HepG2 (cell line): Measurements from ENCODE around the gene ABI2. TPM values are rescaled to one million over a fixed set of nuclear protein-coding genes. Genes with fewer than 3 reads are reported as not detected.

Experiments used
- ATAC-seq: fragments of 200-7000 bp; cut with Tn5 transposase; 3 replicates; pipeline ENCODE4 v1.9.1; 2020; ENCODE audit warnings: mild to moderate bottlenecking, moderate library complexity
- BruUV-seq: library from RNA; stranded (reverse); fragments of 400-500 nt; replicated peaks from 2 replicates; lab custom pipeline; 2021; lab: Mats Ljungman, UMichigan
- CTCF ChIA-PET: fragments of 300-600 bp; formaldehyde crosslinking; extraction: SDS; loops from one replicate; lab custom pipeline; 2021; ENCODE audit warnings: low total read pairs, inconsistent platforms, low intra/inter-chr PET ratio; lab: Yijun Ruan, JAX
- POLR2A ChIA-PET: fragments of 350-600 bp; sonication (Branson Sonifier 250); formaldehyde crosslinking; loops from one replicate; lab custom pipeline; 2020; ENCODE audit warnings: antibody characterized with exemption, inconsistent platforms; lab: Yijun Ruan, JAX
- DNase-seq: peaks from one replicate; pipeline ENCODE4 v3.0.0-alpha.2; 2015; ENCODE audit warnings: low spot score
- FAIRE-seq: peaks from 3 replicates; lab custom pipeline; 2011; peaks lifted over from hg19 to GRCh38; lab: Jason Lieb, UNC
- H2AFZ ChIP-seq: one replicate; pipeline ENCODE4 v1.6.1; 2011; ENCODE audit warnings: low read length, inconsistent platforms
- H3K27ac ChIP-seq: fragments of 300-600 bp; 3 replicates; pipeline ENCODE4 v1.8.0; 2011; ENCODE audit warnings: mixed run types, mild to moderate bottlenecking, mixed read lengths, low read length, inconsistent platforms; ENCODE audit not compliant: insufficient read depth; ENCODE audit errors: extremely low read length
- H3K27me3 ChIP-seq, 2 experiments: fragments of 200-600 bp in 1 of 2; 2 replicates in 1 of 2; 3 replicates in 1 of 2; pipeline versions ENCODE4 v1.6.0 to v1.8.0; 2011; ENCODE audit warnings: low read length in 2 of 2, mild to moderate bottlenecking in 2 of 2, moderate library complexity in 2 of 2, inconsistent platforms in 1 of 2; ENCODE audit not compliant: insufficient read depth in 2 of 2, control insufficient read depth in 1 of 2
- H3K36me3 ChIP-seq, 2 experiments: fragments of 200-600 bp in 1 of 2; replicated peaks in 1 of 2; 2 replicates in 1 of 2; 3 replicates in 1 of 2; pipeline versions ENCODE4 v1.5.1 to v1.8.0; 2011; ENCODE audit warnings: low read length in 2 of 2, inconsistent platforms in 1 of 2; ENCODE audit not compliant: insufficient read depth in 2 of 2, control insufficient read depth in 1 of 2
- H3K4me1 ChIP-seq: 2 replicates; pipeline ENCODE4 v1.5.1; 2012; ENCODE audit warnings: low read length, inconsistent platforms; ENCODE audit not compliant: insufficient read depth
- H3K4me2 ChIP-seq: 2 replicates; pipeline ENCODE4 v1.6.0; 2011; ENCODE audit warnings: low read depth, low read length, inconsistent platforms
- H3K4me3 ChIP-seq, 3 experiments: fragments of 200-600 bp in 1 of 3; sonication (generic), shearing (Covaris generic) in 1 of 3; replicated peaks in 1 of 3; 2 replicates each; pipeline ENCODE4 v1.5.1; 2011 to 2016; ENCODE audit warnings: low read length in 3 of 3, inconsistent platforms in 2 of 3, low read depth in 2 of 3, mild to moderate bottlenecking in 2 of 3, control low read depth in 1 of 3, mixed read lengths in 1 of 3; ENCODE audit not compliant: insufficient read depth in 1 of 3
- H3K79me2 ChIP-seq: one replicate; pipeline ENCODE4 v1.6.1; 2011; ENCODE audit warnings: low read length, inconsistent platforms; ENCODE audit not compliant: insufficient read depth
- H3K9ac ChIP-seq: 2 replicates; pipeline ENCODE4 v1.6.0; 2011; ENCODE audit warnings: mild to moderate bottlenecking, low read depth, low read length, inconsistent platforms; ENCODE audit not compliant: insufficient read depth
- H3K9me3 ChIP-seq: 2 replicates; pipeline ENCODE4 v1.5.1; 2012; ENCODE audit warnings: mild to moderate bottlenecking, low read length
- H4K20me1 ChIP-seq: 2 replicates; pipeline ENCODE4 v1.6.0; 2011; ENCODE audit warnings: inconsistent platforms, mild to moderate bottlenecking, low read length, moderate library complexity; ENCODE audit not compliant: insufficient read depth
- ARNT ChIP-seq: fragments of 450-650 bp; IDR thresholded peaks from 2 replicates; pipeline ENCODE4 v1.6.1; 2017
- CC2D1A ChIP-seq: sonication (generic); formaldehyde crosslinking; IDR thresholded peaks from 2 replicates; pipeline ENCODE4 v1.8.1; 2023; ENCODE audit warnings: mild to moderate bottlenecking, missing genetic modification reagents
- FOXP1 ChIP-seq, 2 experiments: fragments of 450-650 bp in 1 of 2; IDR thresholded peaks; 2 replicates each; pipeline ENCODE4 v1.6.1; 2017 to 2018; ENCODE audit warnings: antibody characterized with exemption in 1 of 2
- HHEX ChIP-seq: IDR thresholded peaks from 2 replicates; pipeline ENCODE4 v1.6.1; 2016; ENCODE audit warnings: control low read depth
- JARID2 ChIP-seq: sonication (generic); formaldehyde crosslinking; IDR thresholded peaks from 2 replicates; pipeline ENCODE4 v1.8.1; 2023; ENCODE audit warnings: missing genetic modification reagents, inconsistent platforms; ENCODE audit not compliant: insufficient replicate concordance
- NCOR1 ChIP-seq: fragments of 200-600 bp; sonication (generic); IDR thresholded peaks from 2 replicates; pipeline ENCODE4 v1.7.0; 2017; ENCODE audit warnings: antibody characterized with exemption, low read length, borderline replicate concordance
- PHF8 ChIP-seq: sonication (generic); formaldehyde crosslinking; IDR thresholded peaks from 2 replicates; pipeline ENCODE4 v1.5.0; 2020; ENCODE audit warnings: missing genetic modification reagents
- ZNF224 ChIP-seq: sonication (generic); formaldehyde crosslinking; IDR thresholded peaks from 2 replicates; pipeline ENCODE4 v1.5.0; 2020; ENCODE audit warnings: mild to moderate bottlenecking, missing genetic modification reagents
- ZNF44 ChIP-seq: sonication (generic); formaldehyde crosslinking; IDR thresholded peaks from 2 replicates; pipeline ENCODE4 v1.5.1; 2020; ENCODE audit warnings: mild to moderate bottlenecking, missing genetic modification reagents
- ZNF451 ChIP-seq: sonication (generic); formaldehyde crosslinking; IDR thresholded peaks from 2 replicates; pipeline ENCODE4 v1.5.0; 2020; ENCODE audit warnings: mild to moderate bottlenecking, missing genetic modification reagents
- WGBS: methylation state at CpG from one replicate; pipeline ENCODE4 v1.1.6; 2017; ENCODE audit warnings: low lambda C conversion rate; 5-methylcytosine and 5-hydroxymethylcytosine counted together
- in situ Hi-C: cut with HindIII; loops from 2 replicates; pipeline ENCODE4 v1.10.0; 2017; ENCODE audit warnings: low pct_unique_long_range_greater_than_20kb; ENCODE audit not compliant: extremely low pct_ligation_motif_present
- intact Hi-C: fragments of 100-400 bp; cut with micrococcal nuclease; formaldehyde crosslinking; loops from one replicate; pipeline ENCODE4 v1.10.0; 2022; ENCODE audit not compliant: unreplicated experiment
- polyA plus RNA-seq, 8 experiments: library from polyadenylated mRNA; depleted of rRNA in 3 of 8; stranded (reverse) in 7 of 8; unstranded in 1 of 8; fragments of >200 nt; fragmentation: Illumina TruSeq in 4 of 8; extraction: Trizol in 4 of 8; gene quantifications; 2 replicates each; pipeline versions ENCODE4 v1.2.1 to v1.2.3, GENCODE V29; 2011 to 2016; ENCODE audit warnings: low read depth in 4 of 8, missing spikeins in 1 of 8, mixed read lengths in 1 of 8; ENCODE audit not compliant: insufficient read depth in 1 of 8
- total RNA-seq, 5 experiments: library from RNA; depleted of rRNA; stranded (reverse); fragments of >200 nt; fragmentation: Illumina TruSeq; extraction: Trizol; gene quantifications; 2 replicates each; pipeline ENCODE4 v1.2.3, GENCODE V29; 2016; ENCODE audit warnings: low read depth in 1 of 5
- TF ChIP-seq, protein P1 (sequence below): sonication (generic); formaldehyde crosslinking; conservative IDR thresholded peaks from 2 replicates; pipeline ENCODE4 v1.8.0; 2022; ENCODE audit warnings: mild to moderate bottlenecking, moderate library complexity, missing genetic modification reagents

ABI2 gene
- total and polyA plus RNA-seq, 2 of the 13 experiments (the other 11 are each of a cell fraction or from before 2014, with no cell fraction given) = 28.4 to 32.4 TPM

DNA sequence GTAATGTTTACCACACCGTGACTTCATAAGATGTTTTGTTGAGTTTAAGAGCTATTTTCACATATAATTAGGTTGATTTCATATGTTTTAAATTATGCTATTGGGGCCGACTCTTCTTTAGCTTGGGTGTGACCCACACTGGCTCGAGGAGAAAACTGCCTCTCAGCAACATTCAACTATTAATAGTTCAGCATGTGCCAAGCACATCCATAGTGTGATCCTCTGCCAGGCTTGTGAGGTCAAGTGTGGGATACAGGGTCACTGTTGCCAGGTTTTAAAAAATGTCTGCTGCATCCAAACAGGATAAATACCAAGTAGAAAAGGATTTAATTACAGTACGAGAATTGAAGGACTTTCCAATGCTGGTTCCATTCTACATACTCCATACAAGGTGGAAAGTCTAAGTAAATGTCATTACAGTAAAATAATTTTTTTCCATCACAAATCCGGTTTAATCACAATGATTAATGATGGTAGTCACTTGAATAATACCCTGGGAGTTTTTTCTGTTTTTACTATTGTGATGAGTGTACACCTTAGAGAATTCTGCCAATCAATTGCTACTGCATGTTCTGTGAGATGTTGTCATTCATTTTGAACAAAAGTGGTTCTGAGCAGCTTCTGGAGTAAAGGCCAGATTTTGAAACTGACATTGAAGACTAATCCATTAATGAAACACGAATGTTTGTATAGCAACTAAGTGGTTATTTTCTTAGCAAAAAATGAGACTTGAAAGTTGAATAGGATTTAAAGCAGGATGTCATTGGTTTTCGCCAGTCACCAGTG is 84.5 kb downstream of the ABI2 start:
- no peaks in the 10 kb centered on the region for H3K9me3 ChIP-seq
- H3K4me3 ChIP-seq = no peak overlapping the region
- no TSS peak for BruUV-seq
- POLR2A ChIA-PET = no interaction called here
- no peak for FAIRE-seq
- CTCF ChIA-PET = no interaction called here
- H3K27me3 ChIP-seq = no peaks in the 10 kb centered on the region
- H3K9ac ChIP-seq = no peak overlapping the region
- DNase-seq = no peak
- TF ChIP-seq ZNF451 (CRISPR knock-in tag) (no peak), CC2D1A (CRISPR knock-in tag) (no peak), HHEX (no peak), NCOR1 (no peak), ZNF224 (CRISPR knock-in tag) (no peak), JARID2 (no peak), ZNF44 (CRISPR knock-in tag) (no peak), ARNT (no peak), FOXP1 (IDR thresholded peaks at IDR 0.05) (no peak), FOXP1 (CRISPR knock-in tag; IDR thresholded peaks at IDR 0.05) (no peak), PHF8 (CRISPR knock-in tag) (no peak)
- TF ChIP-seq, protein P1, sequence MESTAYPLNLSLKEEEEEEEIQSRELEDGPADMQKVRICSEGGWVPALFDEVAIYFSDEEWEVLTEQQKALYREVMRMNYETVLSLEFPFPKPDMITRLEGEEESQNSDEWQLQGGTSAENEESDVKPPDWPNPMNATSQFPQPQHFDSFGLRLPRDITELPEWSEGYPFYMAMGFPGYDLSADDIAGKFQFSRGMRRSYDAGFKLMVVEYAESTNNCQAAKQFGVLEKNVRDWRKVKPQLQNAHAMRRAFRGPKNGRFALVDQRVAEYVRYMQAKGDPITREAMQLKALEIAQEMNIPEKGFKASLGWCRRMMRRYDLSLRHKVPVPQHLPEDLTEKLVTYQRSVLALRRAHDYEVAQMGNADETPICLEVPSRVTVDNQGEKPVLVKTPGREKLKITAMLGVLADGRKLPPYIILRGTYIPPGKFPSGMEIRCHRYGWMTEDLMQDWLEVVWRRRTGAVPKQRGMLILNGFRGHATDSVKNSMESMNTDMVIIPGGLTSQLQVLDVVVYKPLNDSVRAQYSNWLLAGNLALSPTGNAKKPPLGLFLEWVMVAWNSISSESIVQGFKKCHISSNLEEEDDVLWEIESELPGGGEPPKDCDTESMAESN (CRISPR knock-in tag) = no peak
- TF ChIP-seq, all 625 proteins: peak for 0
- Histone ChIP-seq H3K79me2 (no peaks in the 10 kb centered on the region), H3K4me1 (no peaks in the 10 kb centered on the region), H3K27ac (no peak overlapping the region), H3K4me2 (no peak overlapping the region), H3K36me3 (peaks cover 4 to 56% of the 10 kb centered on the region in 2 experiments), H2AFZ (no peak overlapping the region), H4K20me1 (no peaks in the 10 kb centered on the region)
- intact Hi-C loops = no loop called here
- 95% methylated on average over 7 of the region's 7 CpGs for WGBS
- ATAC-seq = no peak
- in situ Hi-C loops = no loop called here
